Eye (tissue), 1 donor: ENCODE results near the gene DDT.
"Not testable (repeated sequence)": the region's sequence is repeated elsewhere in the genome, so short reads cannot be mapped to it uniquely, and the experiment has no call there.

Experiments used
- DNase-seq: peaks from one replicate; pipeline ENCODE4 v3.0.0-alpha.2; 2015

Gene DDT

DNA sequence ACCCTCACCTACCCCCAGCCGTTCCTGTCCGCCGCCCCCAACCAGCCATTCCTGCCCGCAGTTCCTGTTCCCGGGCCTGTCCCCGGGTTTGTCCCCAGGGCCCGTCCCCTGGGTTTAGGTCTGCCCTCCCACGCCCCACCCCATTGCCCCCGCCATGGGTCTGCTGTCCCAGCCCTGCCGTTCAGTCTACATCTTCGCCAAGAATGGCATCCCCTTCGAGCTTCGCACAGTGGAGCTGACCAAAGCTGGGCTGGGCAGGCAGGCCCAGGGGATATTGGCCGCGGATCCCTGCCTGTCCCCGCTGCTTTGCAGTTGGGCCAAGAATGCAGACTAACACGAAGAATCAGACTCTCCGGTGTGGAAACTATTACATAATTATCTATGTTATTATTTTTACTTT lies 24.5 kb downstream of the DDT start:
- DNase-seq: not testable (repeated sequence)

DNA sequence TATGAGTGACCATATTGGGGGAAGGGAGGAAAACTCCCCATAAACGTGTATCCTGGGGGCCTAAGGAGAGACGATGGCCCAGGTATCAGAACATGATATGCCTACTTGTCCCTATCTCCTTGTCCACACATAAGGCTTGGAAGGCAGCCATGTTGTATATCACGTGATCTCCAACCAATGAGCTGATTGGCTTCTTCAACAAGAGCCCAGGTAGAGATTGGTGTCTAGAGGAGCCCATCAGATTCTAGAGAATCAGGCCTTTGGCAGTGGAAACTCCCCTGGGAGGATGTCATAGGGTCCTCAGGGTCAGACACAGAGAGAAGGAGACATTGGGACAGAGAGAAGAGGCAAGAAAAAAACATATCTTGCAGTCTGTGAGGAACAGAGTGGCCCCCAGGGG lies 26.9 kb downstream of the DDT start:
- not testable (repeated sequence) for DNase-seq

- DNase-seq: not testable (repeated sequence)
Observed at GRCh38 chr22:23940166-23940565, 34.1 kb downstream of the DDT start.

- no peak for DNase-seq
Observed at GRCh38 chr22:23939017-23939357, 35.3 kb downstream of the DDT start.

GRCh38 chr22:23938328-23939016 lies 35.8 kb downstream of the DDT start:
- DNase-seq: no peak

- no peak for DNase-seq
Observed at GRCh38 chr22:23926561-23926960, 47.7 kb downstream of the DDT start.

DNA sequence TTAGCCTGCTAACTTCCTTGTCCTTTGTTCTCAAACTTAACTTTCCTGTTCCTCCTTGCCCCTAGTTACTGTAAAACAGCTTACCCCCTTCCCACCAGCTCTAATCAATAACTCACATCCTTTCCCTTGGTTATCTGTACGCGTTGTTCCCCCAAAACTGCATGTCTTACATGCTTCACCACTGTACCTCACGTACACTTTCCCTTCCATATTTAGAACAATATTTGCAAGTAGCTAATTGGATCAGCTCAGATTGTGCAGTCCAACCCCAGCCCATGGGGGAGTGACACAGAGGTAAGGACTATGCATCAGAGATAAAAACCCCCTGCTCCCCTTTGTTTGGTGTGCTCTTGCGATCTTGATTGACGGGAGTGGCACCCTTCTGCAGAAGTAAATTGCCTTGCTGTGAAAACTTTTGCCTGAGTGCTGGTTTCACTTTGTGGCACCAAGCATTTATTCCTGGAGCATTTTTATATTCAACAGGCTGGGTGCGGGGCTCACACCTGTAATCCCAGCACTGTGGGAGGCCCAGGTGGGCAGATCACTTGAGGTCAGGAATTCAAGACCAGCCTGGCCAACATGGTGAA lies 49.1 kb downstream of the DDT start:
- no peak for DNase-seq

- no peak for DNase-seq
Observed at GRCh38 chr22:23922921-23923320, 51.3 kb downstream of the DDT start.

DNA sequence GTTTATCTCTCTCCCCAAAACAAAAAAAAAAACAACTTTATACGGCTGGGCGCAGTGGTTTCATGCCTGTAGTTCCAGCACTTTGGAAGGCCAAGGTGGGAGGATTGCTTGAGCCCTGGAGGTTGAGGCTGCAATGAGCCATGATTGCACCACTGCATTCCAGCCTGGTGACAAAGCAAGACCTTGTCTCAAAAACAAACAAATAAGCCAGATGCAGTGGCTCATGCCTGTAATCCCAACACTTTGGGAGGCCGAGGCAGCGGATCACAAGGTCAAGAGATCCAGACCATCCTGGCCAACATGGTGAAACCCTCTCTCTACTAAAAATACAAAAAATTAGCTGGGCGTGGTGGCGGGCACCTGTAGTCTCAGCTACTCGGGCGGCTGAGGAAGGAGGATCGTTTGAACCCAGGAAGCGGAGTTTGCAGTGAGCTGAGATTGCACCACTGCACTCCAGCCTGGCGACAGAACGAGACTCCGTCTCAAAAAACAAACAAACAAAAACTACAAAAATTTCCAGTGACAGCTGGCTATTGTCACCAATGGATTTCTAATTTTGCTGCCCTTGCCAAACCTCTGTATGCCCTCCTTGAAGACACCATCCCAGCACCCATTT lies 52.5 kb downstream of the DDT start:
- not testable (repeated sequence) for DNase-seq
